Activated T-helper 2 cell treated with anti-CD3 and anti-CD28 coated beads, Interferon-gamma antibody, Interleukin-2, Interleukin-4, amounts not matched to agents 10 μg/mL and 5 μg/mL and 100 μg/mL, durations not matched to agents 14 hours and 24 hours and 36 hours (primary cell): Measurements from ENCODE around the gene TASOR2. TPM values are rescaled to one million over a fixed set of nuclear protein-coding genes. Genes with fewer than 3 reads are reported as not detected.

Experiments used
- DNase-seq: peaks from one replicate; pipeline ENCODE4 v3.0.0; 2021; ENCODE audit warnings: low spot score
- H3K27ac Mint-ChIP-seq: one replicate; pipeline ENCODE4 v1.8.0; 2021; ENCODE audit warnings: mixed read lengths
- H3K27me3 Mint-ChIP-seq: one replicate; pipeline ENCODE4 v1.8.0; 2021; ENCODE audit warnings: low read depth, mixed read lengths
- H3K36me3 Mint-ChIP-seq: one replicate; pipeline ENCODE4 v1.8.0; 2021; ENCODE audit warnings: low read depth, mixed read lengths
- H3K4me1 Mint-ChIP-seq: one replicate; pipeline ENCODE4 v1.8.0; 2021; ENCODE audit warnings: low read depth, mixed read lengths
- H3K4me3 Mint-ChIP-seq: one replicate; pipeline ENCODE4 v1.8.0; 2021; ENCODE audit warnings: low read depth, mild to moderate bottlenecking, moderate library complexity, mixed read lengths
- H3K9me3 Mint-ChIP-seq: one replicate; pipeline ENCODE4 v1.8.0; 2021; ENCODE audit warnings: mixed read lengths
- intact Hi-C: fragments of 100-400 bp; cut with micrococcal nuclease; formaldehyde crosslinking; loops from one replicate; pipeline ENCODE4 v1.15.1; 2023
- total RNA-seq: library from RNA; stranded (reverse); gene quantifications from 2 replicates; pipeline ENCODE4 v1.2.3, GENCODE V29; 2022

Gene TASOR2
- total RNA-seq, 1 donor from 2014 or later = 60.1 TPM

GRCh38 chr10:5648494-5649457 lies 35.9 kb upstream of the TASOR2 start:
- intact Hi-C loops = no loop called here
- no peak for DNase-seq
- Mint-ChIP-seq H3K4me3 (no peak overlapping the region), H3K27me3 (no peaks in the 10 kb centered on the region), H3K9me3 (no peaks in the 10 kb centered on the region), H3K4me1 (peaks cover 2% of the 10 kb centered on the region), H3K27ac (peak overlapping the region; percentile 72), H3K36me3 (peaks cover 20% of the 10 kb centered on the region)

GRCh38 chr10:5649746-5650145 lies 34.9 kb upstream of the TASOR2 start:
- Mint-ChIP-seq H3K27ac (peak overlapping the region; percentile 24), H3K27me3 (no peaks in the 10 kb centered on the region), H3K4me3 (no peak overlapping the region), H3K4me1 (peaks cover 6% of the 10 kb centered on the region), H3K36me3 (peaks cover 19% of the 10 kb centered on the region), H3K9me3 (no peaks in the 10 kb centered on the region)
- DNase-seq = no peak
- intact Hi-C loops = no loop called here

GRCh38 chr10:5650664-5651387 lies 33.8 kb upstream of the TASOR2 start:
- Mint-ChIP-seq H3K9me3 (no peaks in the 10 kb centered on the region), H3K4me3 (no peak overlapping the region), H3K27me3 (no peaks in the 10 kb centered on the region), H3K27ac (no peak overlapping the region), H3K36me3 (peaks cover 19% of the 10 kb centered on the region), H3K4me1 (peaks cover 13% of the 10 kb centered on the region)
- no peak for DNase-seq
- intact Hi-C loops = no loop called here

- peaks cover 19% of the 10 kb centered on the region for H3K36me3 Mint-ChIP-seq
- H3K4me3 Mint-ChIP-seq = no peak overlapping the region
- peaks cover 14% of the 10 kb centered on the region for H3K4me1 Mint-ChIP-seq
- H3K27ac Mint-ChIP-seq = no peak overlapping the region
- H3K9me3 Mint-ChIP-seq = no peaks in the 10 kb centered on the region
- no peaks in the 10 kb centered on the region for H3K27me3 Mint-ChIP-seq
- intact Hi-C loops = no loop called here
- DNase-seq = no peak
Measured at GRCh38 chr10:5651388-5651764, 33.3 kb upstream of the TASOR2 start.

- Mint-ChIP-seq H3K27ac (no peak overlapping the region), H3K9me3 (no peaks in the 10 kb centered on the region), H3K27me3 (no peaks in the 10 kb centered on the region), H3K4me1 (peaks cover 25% of the 10 kb centered on the region), H3K36me3 (peaks cover 13% of the 10 kb centered on the region), H3K4me3 (no peak overlapping the region)
- no peak for DNase-seq
- intact Hi-C loops = no loop called here
Measured at GRCh38 chr10:5652746-5653145, 31.9 kb upstream of the TASOR2 start.

- Mint-ChIP-seq H3K4me1 (peaks cover 26% of the 10 kb centered on the region), H3K27me3 (no peaks in the 10 kb centered on the region), H3K27ac (no peak overlapping the region), H3K36me3 (peaks cover 8% of the 10 kb centered on the region), H3K4me3 (no peak overlapping the region), H3K9me3 (no peaks in the 10 kb centered on the region)
- intact Hi-C loops = no loop called here
- DNase-seq = no peak
Measured at GRCh38 chr10:5654218-5654755, 30.4 kb upstream of the TASOR2 start.

- Mint-ChIP-seq H3K9me3 (no peaks in the 10 kb centered on the region), H3K4me3 (no peak overlapping the region), H3K4me1 (peaks cover 35% of the 10 kb centered on the region), H3K36me3 (peaks cover under 1% of the 10 kb centered on the region), H3K27me3 (no peaks in the 10 kb centered on the region), H3K27ac (no peak overlapping the region)
- intact Hi-C loops = no loop called here
- DNase-seq = no peak
Measured at GRCh38 chr10:5655121-5655520, 29.5 kb upstream of the TASOR2 start.

- Mint-ChIP-seq H3K4me1 (peaks cover 39% of the 10 kb centered on the region), H3K4me3 (no peak overlapping the region), H3K36me3 (no peaks in the 10 kb centered on the region), H3K9me3 (no peaks in the 10 kb centered on the region), H3K27me3 (no peaks in the 10 kb centered on the region), H3K27ac (no peak overlapping the region)
- no peak for DNase-seq
- intact Hi-C loops = no loop called here
Measured at GRCh38 chr10:5656737-5657579, 27.7 kb upstream of the TASOR2 start.

GRCh38 chr10:5658871-5659618 lies 25.6 kb upstream of the TASOR2 start:
- no peaks in the 10 kb centered on the region for H3K9me3 Mint-ChIP-seq
- H3K4me1 Mint-ChIP-seq = peaks cover 40% of the 10 kb centered on the region
- H3K27ac Mint-ChIP-seq = no peak overlapping the region
- H3K4me3 Mint-ChIP-seq = no peak overlapping the region
- intact Hi-C loops = no loop called here
- DNase-seq = no peak
- no peaks in the 10 kb centered on the region for H3K36me3 Mint-ChIP-seq
- no peaks in the 10 kb centered on the region for H3K27me3 Mint-ChIP-seq

- H3K4me3 Mint-ChIP-seq = no peak overlapping the region
- intact Hi-C loops = no loop called here
- H3K9me3 Mint-ChIP-seq = no peaks in the 10 kb centered on the region
- no peak for DNase-seq
- no peak overlapping the region for H3K27ac Mint-ChIP-seq
- H3K36me3 Mint-ChIP-seq = no peaks in the 10 kb centered on the region
- peaks cover 41% of the 10 kb centered on the region for H3K4me1 Mint-ChIP-seq
- no peaks in the 10 kb centered on the region for H3K27me3 Mint-ChIP-seq
Measured at GRCh38 chr10:5659702-5660528, 24.7 kb upstream of the TASOR2 start.

- Mint-ChIP-seq H3K36me3 (no peaks in the 10 kb centered on the region), H3K4me1 (peaks cover 36% of the 10 kb centered on the region), H3K27ac (peak overlapping the region; percentile 33)
Measured at GRCh38 chr10:5661043-5661442, 23.6 kb upstream of the TASOR2 start.

More at GRCh38 chr10:5661043-5661442, 23.6 kb upstream of the TASOR2 start:
- Mint-ChIP-seq H3K27me3 (peaks cover 3% of the 10 kb centered on the region), H3K9me3 (no peaks in the 10 kb centered on the region), H3K4me3 (no peak overlapping the region)
- intact Hi-C loops = no loop called here
- DNase-seq = no peak
